HG02798 (cell line): ENCODE results near the gene GPAT2.
"Not testable (repeated sequence)": the region's sequence is repeated elsewhere in the genome, so short reads cannot be mapped to it uniquely, and the experiment has no call there.

Experiments
- ATAC-seq: cut with Tn5 transposase; IDR thresholded peaks from one replicate; pipeline ENCODE4 v1.9.1; 2021; ENCODE audit warnings: mild to moderate bottlenecking; ENCODE audit not compliant: unreplicated experiment, poor library complexity

Gene GPAT2

GRCh38 chr2:96025194-96025492 is 9.6 kb downstream of the GPAT2 start:
- ATAC-seq: no peak

- ATAC-seq: no peak
Measured at GRCh38 chr2:96024336-96025193, 10.2 kb downstream of the GPAT2 start.

- ATAC-seq: not testable (repeated sequence)
Measured at GRCh38 chr2:96023701-96024100, 11.0 kb downstream of the GPAT2 start.

- peak; percentile 78 for ATAC-seq
Measured at GRCh38 chr2:96022701-96023447, 11.8 kb downstream of the GPAT2 start.

GRCh38 chr2:96022126-96022525 is 12.6 kb downstream of the GPAT2 start:
- not testable (repeated sequence) for ATAC-seq

- not testable (repeated sequence) for ATAC-seq
Measured at GRCh38 chr2:96021142-96021541, 13.6 kb downstream of the GPAT2 start.

- not testable (repeated sequence) for ATAC-seq
Measured at GRCh38 chr2:96019909-96020590, 14.7 kb downstream of the GPAT2 start.

GRCh38 chr2:96016321-96016720 is 18.4 kb downstream of the GPAT2 start:
- not testable (repeated sequence) for ATAC-seq

- ATAC-seq: not testable (repeated sequence)
Measured at GRCh38 chr2:96012792-96013264, 21.9 kb downstream of the GPAT2 start.

GRCh38 chr2:96012086-96012791 is 22.5 kb downstream of the GPAT2 start:
- not testable (repeated sequence) for ATAC-seq

- ATAC-seq: not testable (repeated sequence)
Measured at GRCh38 chr2:96011129-96011455, 23.6 kb downstream of the GPAT2 start.

- peak; percentile 99 for ATAC-seq
Measured at GRCh38 chr2:96010320-96011128, 24.2 kb downstream of the GPAT2 start.

- ATAC-seq: not testable (repeated sequence)
Measured at GRCh38 chr2:96009833-96010232, 24.9 kb downstream of the GPAT2 start.

- ATAC-seq: not testable (repeated sequence)
Measured at GRCh38 chr2:96008051-96008450, 26.7 kb downstream of the GPAT2 start.

- ATAC-seq: not testable (repeated sequence)
Measured at GRCh38 chr2:96006248-96006647, 28.5 kb downstream of the GPAT2 start.

GRCh38 chr2:95992520-95993272 is 42.0 kb downstream of the GPAT2 start:
- peak; percentile 56 for ATAC-seq

- peak; percentile 53 for ATAC-seq
Measured at GRCh38 chr2:95992102-95992501, 42.6 kb downstream of the GPAT2 start.

- peak; percentile 97 for ATAC-seq
Measured at GRCh38 chr2:95991351-95992094, 43.2 kb downstream of the GPAT2 start, which contains the start of gene ANKRD36C. Gene ANKRD36C, minus strand, starts transcription at chr2:95991824. Its CDS starts 116 bp downstream, at chr2:95991708.
